Spleen (tissue), 13 donors: ENCODE results near the gene FBXO9. TPM values are rescaled to one million over a fixed set of nuclear protein-coding genes. Genes with fewer than 3 reads are reported as not detected.

Source experiments
- DNase-seq: peaks from one replicate; pipeline ENCODE4 v3.0.0-alpha.2; 2020
- H3K27ac ChIP-seq, 8 donors: fragments of 200-600 bp; sonication (generic) in 7 of 8; 1 replicate in 4 of 8; 2 replicates in 4 of 8; pipeline versions ENCODE4 v1.5.0 to v1.8.0; 2016 to 2021; ENCODE audit warnings: inconsistent platforms in 4 of 8, mild to moderate bottlenecking in 4 of 8, moderate library complexity in 1 of 8
- H3K27me3 ChIP-seq, 7 donors: fragments of 200-600 bp; sonication (generic) in 6 of 7; replicated peaks in 1 of 7; 1 replicate in 4 of 7; 2 replicates in 3 of 7; pipeline versions ENCODE4 v1.5.0 to v1.8.0; 2016 to 2021; ENCODE audit warnings: inconsistent platforms in 3 of 7, mild to moderate bottlenecking in 1 of 7
- H3K36me3 ChIP-seq, 6 donors: fragments of 200-600 bp; sonication (generic) in 5 of 6; 1 replicate in 4 of 6; 2 replicates in 2 of 6; pipeline versions ENCODE4 v1.5.0 to v1.8.0; 2016 to 2021; ENCODE audit warnings: inconsistent platforms in 2 of 6
- H3K4me1 ChIP-seq, 6 donors: fragments of 200-600 bp; sonication (generic) in 5 of 6; 1 replicate in 3 of 6; 2 replicates in 3 of 6; pipeline versions ENCODE4 v1.5.0 to v1.8.0; 2016 to 2021; ENCODE audit warnings: inconsistent platforms in 3 of 6
- H3K4me3 ChIP-seq, 8 donors: fragments of 200-600 bp; sonication (generic) in 7 of 8; 1 replicate in 4 of 8; 2 replicates in 4 of 8; pipeline versions ENCODE4 v1.5.0 to v1.8.0; 2016 to 2021; ENCODE audit warnings: inconsistent platforms in 4 of 8, mild to moderate bottlenecking in 4 of 8, moderate library complexity in 2 of 8
- H3K9me3 ChIP-seq, 8 donors: fragments of 200-600 bp; sonication (generic) in 7 of 8; 1 replicate in 4 of 8; 2 replicates in 4 of 8; pipeline versions ENCODE4 v1.5.0 to v1.8.0; 2016 to 2021; ENCODE audit warnings: inconsistent platforms in 4 of 8
- CTCF ChIP-seq, 11 experiments: fragments of 200-600 bp in 7 of 11; fragments of 450-650 bp in 4 of 11; sonication (generic) in 4 of 11; IDR thresholded peaks in 8 of 11; conservative IDR thresholded peaks in 3 of 11; 1 replicate in 7 of 11; 2 replicates in 4 of 11; pipeline versions ENCODE4 v1.4.0 to v1.8.0; 2016 to 2021; ENCODE audit warnings: antibody characterized with exemption in 11 of 11, inconsistent platforms in 4 of 11, mild to moderate bottlenecking in 1 of 11
- POLR2A ChIP-seq, 3 donors: fragments of 450-650 bp; IDR thresholded peaks; one replicate each; pipeline ENCODE4 v1.5.1; 2017; ENCODE audit warnings: antibody characterized with exemption in 3 of 3, mild to moderate bottlenecking in 1 of 3
- POLR2AphosphoS5 ChIP-seq, 3 donors: sonication (generic); formaldehyde crosslinking; IDR thresholded peaks; one replicate each; pipeline ENCODE4 v1.5.1; 2017; ENCODE audit warnings: antibody characterized with exemption in 3 of 3
- WGBS, 5 donors: extraction: QIAGEN DNeasy Blood & Tissue Kit in 3 of 5; methylation state at CpG; one replicate each; pipeline versions ENCODE4 v1.1.5 to v1.1.7; 2013 to 2018; 5-methylcytosine and 5-hydroxymethylcytosine counted together
- intact Hi-C: fragments of 100-400 bp; cut with DNase I; formaldehyde crosslinking; loops from one replicate; pipeline ENCODE4 v1.15.0; 2023; ENCODE audit warnings: low total_unique reads
- long read RNA-seq, 2 donors: transcript quantifications; one replicate each; lab custom pipeline, GENCODE V29; 2026
- polyA plus RNA-seq, 3 donors: library from polyadenylated mRNA; stranded (reverse); fragments of 200-250 nt; gene quantifications; one replicate each; pipeline ENCODE4 v1.2.1, GENCODE V29; 2013
- total RNA-seq, 7 donors: library from RNA; depleted of rRNA in 3 of 7; stranded (reverse); fragments of >200 nt in 3 of 7; fragmentation: NEBNext Ultra II Directional in 4 of 7; extraction: Animal tissue kit (Norgen Biotek cat#: 25700) in 4 of 7; gene quantifications; one replicate each; pipeline versions ENCODE4 v1.1.0 to v1.2.1, GENCODE V29; 2016 to 2021
- donor health status: healthy with polysubstance abuse.
- donor health status: DM: no; HTN: no; CAD: no; lungs with moderate emphysema.
- donor health status: DM: no; HTN: no; CAD: no.
- donor health status: Bipolar disorder and iron deficiency.
- donor health status: healthy.
- donor health status: DM: no; HTN: no; CAD: no.
- donor health status: DM: yes; HTN: yes; CAD: no.

Gene FBXO9
- 100 to 1,000 TPM in 3 of 7 donors, 10 to 100 TPM in 4; 58.8 to 115 (median 99.7) TPM for total RNA-seq
- polyA plus RNA-seq = 10 to 100 TPM; 21.4 to 28.6 (median 25.1) TPM
- long read RNA-seq, donor 1, partial matches to known transcripts = 6 of 15 reads
- long read RNA-seq, donor 1, other reads (novel, unspliced or antisense) = 9 of 15 reads
- long read RNA-seq, donor 2, partial matches to known transcripts = 0 of 7 reads
- long read RNA-seq, donor 2, other reads (novel, unspliced or antisense) = 7 of 7 reads

GRCh38 chr6:53065266-53066076 is at the start of gene FBXO9:
FBXO9 (plus strand) TSS chr6:53065404; CDS start chr6:53065790, 386 bp downstream.
- Histone ChIP-seq H3K36me3 (no peaks in the 10 kb centered on the region), H3K27me3 (no peaks in the 10 kb centered on the region), H3K4me1 (peaks cover 28 to 79% (median 58%) of the 10 kb centered on the region in 6 donors), H3K4me3 (peak within 1 kb of the TSS; percentile 86 to 99 (median 92)), H3K9me3 (no peaks in the 10 kb centered on the region), H3K27ac (peak within 1 kb of the TSS; percentile 88 to 98 (median 95))
- intact Hi-C loops = no loop called here
- DNase-seq = peak; percentile 96
- TF ChIP-seq CTCF (IDR thresholded peaks at IDR 0.05 in 8 of 11, conservative IDR thresholded peaks at IDR 0.05 in 3 of 11) (no peak), POLR2AphosphoS5 (IDR thresholded peaks at IDR 0.05) (peak; percentile 79 to 86 (median 84))
- WGBS, 5 donors = 0 to 3% (median 1%) methylated on average over 13 to 78 of the region's 78 CpGs

DNA sequence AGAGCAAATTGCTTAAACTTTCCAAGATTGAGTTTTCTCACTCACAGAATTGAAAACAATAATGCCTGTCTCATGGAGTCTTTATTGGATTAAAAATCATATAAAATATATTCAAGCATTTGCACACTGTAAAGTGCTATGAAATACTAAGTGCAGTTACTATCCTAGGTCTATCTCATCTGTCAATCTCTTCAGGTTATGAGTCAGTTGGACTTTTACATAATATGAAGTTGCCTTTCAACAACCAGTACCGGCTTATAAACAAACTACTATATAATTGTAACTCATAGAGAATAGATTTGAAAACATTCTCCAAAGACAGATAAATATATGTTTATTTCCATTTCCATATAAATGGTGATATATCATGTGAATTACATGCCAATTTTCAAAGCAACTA is 49.7 kb upstream of the FBXO9 start:
- TF ChIP-seq CTCF (IDR thresholded peaks at IDR 0.05 in 8 of 11, conservative IDR thresholded peaks at IDR 0.05 in 3 of 11) = no peak
- no peaks in the 10 kb centered on the region for H3K4me1 ChIP-seq
- no peaks in the 10 kb centered on the region for H3K27me3 ChIP-seq
- H3K27ac ChIP-seq = no peak overlapping the region
- H3K4me3 ChIP-seq = no peak overlapping the region
- intact Hi-C loops = no loop called here
- no peak for DNase-seq
- H3K9me3 ChIP-seq = no peaks in the 10 kb centered on the region
- WGBS, 5 donors = 97 to 100% (median 100%) methylated on average over 1 of the region's 1 CpG
- H3K36me3 ChIP-seq = peaks cover 8 to 100% (median 77%) of the 10 kb centered on the region in 6 donors

- TF ChIP-seq POLR2A (IDR thresholded peaks at IDR 0.05) (no peak), CTCF (IDR thresholded peaks at IDR 0.05 in 8 of 11, conservative IDR thresholded peaks at IDR 0.05 in 3 of 11) (no peak), POLR2AphosphoS5 (IDR thresholded peaks at IDR 0.05) (no peak)
- H3K36me3 ChIP-seq = peaks cover 0 to 76% (median 49%) of the 10 kb centered on the region in 6 donors
- WGBS, 5 donors = 91 to 99% (median 94%) methylated on average over 2 of the region's 2 CpGs
Observed at GRCh38 chr6:53018446-53018845, 46.8 kb upstream of the FBXO9 start.

More at GRCh38 chr6:53018446-53018845, 46.8 kb upstream of the FBXO9 start:
- Histone ChIP-seq H3K4me1 (no peaks in the 10 kb centered on the region), H3K27me3 (no peaks in the 10 kb centered on the region), H3K4me3 (no peak overlapping the region), H3K27ac (no peak overlapping the region), H3K9me3 (no peaks in the 10 kb centered on the region)
- no peak for DNase-seq
- intact Hi-C loops = no loop called here
